Endothelial cell (in vitro differentiated cells): ENCODE measurements around the gene KCNJ6. TPM values are rescaled to one million over a fixed set of nuclear protein-coding genes. Genes with fewer than 3 reads are reported as not detected.

ENCODE experiments used
- DNase-seq: peaks from one replicate; pipeline ENCODE4 v3.0.0; 2021; ENCODE audit warnings: low spot score
- H3K27ac Mint-ChIP-seq: one replicate; pipeline ENCODE4 v1.8.0; 2021; ENCODE audit warnings: mixed read lengths, inconsistent platforms; ENCODE audit not compliant: unreplicated experiment
- H3K27me3 Mint-ChIP-seq: one replicate; pipeline ENCODE4 v1.8.0; 2021; ENCODE audit warnings: mild to moderate bottlenecking, moderate library complexity, mixed read lengths, inconsistent platforms; ENCODE audit not compliant: unreplicated experiment
- H3K36me3 Mint-ChIP-seq: one replicate; pipeline ENCODE4 v1.8.0; 2021; ENCODE audit warnings: mild to moderate bottlenecking, low read depth, mixed read lengths, inconsistent platforms; ENCODE audit not compliant: unreplicated experiment
- H3K4me1 Mint-ChIP-seq: one replicate; pipeline ENCODE4 v1.8.0; 2021; ENCODE audit warnings: mild to moderate bottlenecking, mixed read lengths, inconsistent platforms; ENCODE audit not compliant: unreplicated experiment
- H3K4me3 Mint-ChIP-seq: one replicate; pipeline ENCODE4 v1.8.0; 2021; ENCODE audit warnings: mild to moderate bottlenecking, mixed read lengths, inconsistent platforms; ENCODE audit not compliant: unreplicated experiment
- H3K9me3 Mint-ChIP-seq: one replicate; pipeline ENCODE4 v1.8.0; 2021; ENCODE audit warnings: mixed read lengths, inconsistent platforms; ENCODE audit not compliant: unreplicated experiment
- total RNA-seq: library from RNA; stranded (reverse); fragmentation: NEBNext Ultra II Directional; extraction: Animal tissue kit (Norgen Biotek cat#: 25700); gene quantifications from one replicate; pipeline ENCODE4 v1.2.1, GENCODE V29; 2021; ENCODE audit not compliant: unreplicated experiment
- TF ChIP-seq, protein P1 (sequence below): fragments of 200-600 bp; sonication (generic); IDR thresholded peaks from one replicate; pipeline ENCODE4 v1.5.0; 2021; ENCODE audit warnings: antibody characterized with exemption; ENCODE audit not compliant: unreplicated experiment

The KCNJ6 gene
- total RNA-seq, 1 donor from 2014 or later, result 0.41 TPM

DNA sequence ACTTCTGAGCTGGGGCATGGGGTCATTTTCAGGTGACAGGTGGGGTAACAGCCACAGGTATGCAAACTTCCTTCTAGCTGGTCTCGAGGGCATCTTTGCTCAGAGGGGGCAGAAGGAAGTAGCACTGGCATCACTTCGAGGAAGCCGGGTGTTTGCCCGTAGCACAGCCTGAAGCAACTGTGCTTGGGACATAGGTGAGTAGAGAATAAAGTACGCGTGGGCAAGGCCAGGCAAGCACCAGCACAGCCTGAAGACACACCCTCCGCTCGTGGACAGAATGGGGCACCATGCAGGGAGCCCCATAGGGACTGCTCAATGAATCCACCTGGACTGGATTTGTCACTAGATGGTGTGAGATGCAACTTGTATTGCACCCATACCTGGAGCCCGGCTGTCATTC, 167.1 kb downstream of the KCNJ6 start:
- Mint-ChIP-seq H3K27ac (no peak overlapping the region), H3K4me3 (no peak overlapping the region), H3K27me3 (no peaks in the 10 kb centered on the region), H3K4me1 (peaks cover 3% of the 10 kb centered on the region), H3K36me3 (no peaks in the 10 kb centered on the region), H3K9me3 (no peaks in the 10 kb centered on the region)
- DNase-seq, result no peak
- TF ChIP-seq, protein P1, sequence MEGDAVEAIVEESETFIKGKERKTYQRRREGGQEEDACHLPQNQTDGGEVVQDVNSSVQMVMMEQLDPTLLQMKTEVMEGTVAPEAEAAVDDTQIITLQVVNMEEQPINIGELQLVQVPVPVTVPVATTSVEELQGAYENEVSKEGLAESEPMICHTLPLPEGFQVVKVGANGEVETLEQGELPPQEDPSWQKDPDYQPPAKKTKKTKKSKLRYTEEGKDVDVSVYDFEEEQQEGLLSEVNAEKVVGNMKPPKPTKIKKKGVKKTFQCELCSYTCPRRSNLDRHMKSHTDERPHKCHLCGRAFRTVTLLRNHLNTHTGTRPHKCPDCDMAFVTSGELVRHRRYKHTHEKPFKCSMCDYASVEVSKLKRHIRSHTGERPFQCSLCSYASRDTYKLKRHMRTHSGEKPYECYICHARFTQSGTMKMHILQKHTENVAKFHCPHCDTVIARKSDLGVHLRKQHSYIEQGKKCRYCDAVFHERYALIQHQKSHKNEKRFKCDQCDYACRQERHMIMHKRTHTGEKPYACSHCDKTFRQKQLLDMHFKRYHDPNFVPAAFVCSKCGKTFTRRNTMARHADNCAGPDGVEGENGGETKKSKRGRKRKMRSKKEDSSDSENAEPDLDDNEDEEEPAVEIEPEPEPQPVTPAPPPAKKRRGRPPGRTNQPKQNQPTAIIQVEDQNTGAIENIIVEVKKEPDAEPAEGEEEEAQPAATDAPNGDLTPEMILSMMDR, result no peak

GRCh38 chr21:37748351-37748750, 167.9 kb downstream of the KCNJ6 start:
- no peaks in the 10 kb centered on the region for H3K27me3 Mint-ChIP-seq
- H3K4me1 Mint-ChIP-seq, result peaks cover 5% of the 10 kb centered on the region
- H3K36me3 Mint-ChIP-seq, result no peaks in the 10 kb centered on the region

GRCh38 chr21:37746849-37747248, 169.4 kb downstream of the KCNJ6 start:
- Mint-ChIP-seq H3K27me3 (no peaks in the 10 kb centered on the region), H3K4me3 (no peak overlapping the region), H3K4me1 (peaks cover 5% of the 10 kb centered on the region), H3K9me3 (no peaks in the 10 kb centered on the region), H3K27ac (no peak overlapping the region), H3K36me3 (no peaks in the 10 kb centered on the region)
- DNase-seq, result no peak
- TF ChIP-seq, protein P1, result no peak

More at GRCh38 chr21:37748351-37748750, 167.9 kb downstream of the KCNJ6 start:
- DNase-seq, result no peak
- no peak overlapping the region for H3K4me3 Mint-ChIP-seq
- TF ChIP-seq, protein P1, result no peak
- no peaks in the 10 kb centered on the region for H3K9me3 Mint-ChIP-seq
- H3K27ac Mint-ChIP-seq, result no peak overlapping the region

DNA sequence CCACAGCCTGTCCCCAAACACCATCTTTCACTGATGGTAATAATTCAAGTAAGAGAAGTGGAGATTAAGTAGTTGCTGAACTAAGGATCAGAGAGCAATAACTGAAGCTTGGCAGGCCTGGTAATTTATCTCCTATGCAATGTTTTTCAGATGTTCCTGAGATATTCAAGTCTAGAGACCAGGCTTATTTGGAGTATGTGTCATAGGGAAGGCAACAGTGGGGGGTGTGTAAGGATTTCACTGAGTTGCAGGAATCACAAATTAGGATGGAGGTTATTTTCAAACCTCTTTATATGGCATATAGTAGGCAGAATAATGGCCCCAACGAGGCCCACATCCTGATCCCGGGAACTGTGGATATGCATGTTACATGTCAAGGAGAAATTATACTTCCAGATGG, 171.7 kb downstream of the KCNJ6 start:
- TF ChIP-seq, protein P1, result no peak
- H3K27ac Mint-ChIP-seq, result no peak overlapping the region
- H3K36me3 Mint-ChIP-seq, result no peaks in the 10 kb centered on the region
- H3K4me1 Mint-ChIP-seq, result peaks cover 5% of the 10 kb centered on the region
- H3K4me3 Mint-ChIP-seq, result no peak overlapping the region
- no peak for DNase-seq
- H3K27me3 Mint-ChIP-seq, result peaks cover 2% of the 10 kb centered on the region
- H3K9me3 Mint-ChIP-seq, result no peaks in the 10 kb centered on the region

- peaks cover 2% of the 10 kb centered on the region for H3K27me3 Mint-ChIP-seq
These were observed 173.7 kb downstream of the KCNJ6 start for GRCh38 chr21:37742532-37742931.

More at GRCh38 chr21:37742532-37742931, 173.7 kb downstream of the KCNJ6 start:
- no peak overlapping the region for H3K27ac Mint-ChIP-seq
- H3K4me1 Mint-ChIP-seq, result peaks cover 5% of the 10 kb centered on the region
- H3K4me3 Mint-ChIP-seq, result no peak overlapping the region
- no peaks in the 10 kb centered on the region for H3K9me3 Mint-ChIP-seq
- DNase-seq, result no peak
- TF ChIP-seq, protein P1, result no peak
- no peaks in the 10 kb centered on the region for H3K36me3 Mint-ChIP-seq
